AG04450 (cell line): ENCODE data around the gene RTP4. TPM values are rescaled to one million over a fixed set of nuclear protein-coding genes. Genes with fewer than 3 reads are reported as not detected.

Experiments used
- CTCF ChIA-PET: fragments of 300-600, 350-600 bp; formaldehyde crosslinking; extraction: SDS; loops from one replicate; lab custom pipeline; 2022; ENCODE audit warnings: antibody characterized with exemption, inconsistent platforms; lab: Charles Lee
- POLR2A ChIA-PET: fragments of 350-600 bp; formaldehyde crosslinking; extraction: SDS; loops from one replicate; lab custom pipeline; 2021; ENCODE audit warnings: antibody characterized with exemption, inconsistent platforms; lab: Yijun Ruan, JAX
- DNase-seq: peaks from one replicate; pipeline ENCODE4 v3.0.0-alpha.2; 2011; ENCODE audit warnings: low read depth, low spot score
- H3K27ac ChIP-seq: one replicate; pipeline ENCODE4 v1.5.1; 2012; ENCODE audit warnings: low read depth, low read length, control low read depth
- H3K27me3 ChIP-seq: one replicate; pipeline ENCODE4 v1.6.0; 2012; ENCODE audit warnings: low read length; ENCODE audit not compliant: control insufficient read depth, insufficient read depth
- H3K4me3 ChIP-seq: 2 replicates; pipeline ENCODE4 v1.5.1; 2011; ENCODE audit warnings: mild to moderate bottlenecking, low read depth, low read length, control low read depth
- H3K9me3 ChIP-seq: 2 replicates; pipeline ENCODE4 v1.5.1; 2012; ENCODE audit warnings: low read length; ENCODE audit not compliant: control insufficient read depth, insufficient read depth
- polyA plus RNA-seq: library from polyadenylated mRNA; depleted of rRNA; stranded (reverse); fragments of >200 nt; gene quantifications from 2 replicates; pipeline ENCODE4 v1.2.3, GENCODE V29; 2011
- TF ChIP-seq, protein P1 (sequence below): IDR thresholded peaks from 2 replicates; pipeline ENCODE4 v1.5.1; 2011; ENCODE audit warnings: low read depth, low read length, control low read depth, inconsistent platforms

Gene RTP4
- polyA plus RNA-seq, 1 experiment, result 0.05 TPM

- H3K27ac ChIP-seq, result no peak overlapping the region
- ChIA-PET POLR2A (no interaction called here), CTCF (interaction anchor here (10.4 kb wide), 1 partner anchor 345 kb away, joined by 59 read pairs; no protein-coding TSS in a partner anchor)
- TF ChIP-seq, protein P1, sequence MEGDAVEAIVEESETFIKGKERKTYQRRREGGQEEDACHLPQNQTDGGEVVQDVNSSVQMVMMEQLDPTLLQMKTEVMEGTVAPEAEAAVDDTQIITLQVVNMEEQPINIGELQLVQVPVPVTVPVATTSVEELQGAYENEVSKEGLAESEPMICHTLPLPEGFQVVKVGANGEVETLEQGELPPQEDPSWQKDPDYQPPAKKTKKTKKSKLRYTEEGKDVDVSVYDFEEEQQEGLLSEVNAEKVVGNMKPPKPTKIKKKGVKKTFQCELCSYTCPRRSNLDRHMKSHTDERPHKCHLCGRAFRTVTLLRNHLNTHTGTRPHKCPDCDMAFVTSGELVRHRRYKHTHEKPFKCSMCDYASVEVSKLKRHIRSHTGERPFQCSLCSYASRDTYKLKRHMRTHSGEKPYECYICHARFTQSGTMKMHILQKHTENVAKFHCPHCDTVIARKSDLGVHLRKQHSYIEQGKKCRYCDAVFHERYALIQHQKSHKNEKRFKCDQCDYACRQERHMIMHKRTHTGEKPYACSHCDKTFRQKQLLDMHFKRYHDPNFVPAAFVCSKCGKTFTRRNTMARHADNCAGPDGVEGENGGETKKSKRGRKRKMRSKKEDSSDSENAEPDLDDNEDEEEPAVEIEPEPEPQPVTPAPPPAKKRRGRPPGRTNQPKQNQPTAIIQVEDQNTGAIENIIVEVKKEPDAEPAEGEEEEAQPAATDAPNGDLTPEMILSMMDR, result no peak
- H3K27me3 ChIP-seq, result peaks cover 11% of the 10 kb centered on the region
- no peaks in the 10 kb centered on the region for H3K9me3 ChIP-seq
- no peak overlapping the region for H3K4me3 ChIP-seq
- DNase-seq, result no peak
Measured at GRCh38 chr3:187334904-187335303, 33.3 kb upstream of the RTP4 start.

GRCh38 chr3:187336322-187336721 is 31.9 kb upstream of the RTP4 start:
- H3K4me3 ChIP-seq, result no peak overlapping the region
- POLR2A ChIA-PET, result interaction anchor here (0.6 kb wide), 1 partner anchor 116 kb away, joined by 4 read pairs; no protein-coding TSS in a partner anchor
- peaks cover 14% of the 10 kb centered on the region for H3K27me3 ChIP-seq
- no peak for DNase-seq
- H3K27ac ChIP-seq, result no peak overlapping the region
- CTCF ChIA-PET, result interaction anchor here (1.2 kb wide), 1 partner anchor 17 kb away, joined by 6 read pairs; no protein-coding TSS in a partner anchor
- TF ChIP-seq, protein P1, result no peak
- H3K9me3 ChIP-seq, result no peaks in the 10 kb centered on the region

- peaks cover 18% of the 10 kb centered on the region for H3K27me3 ChIP-seq
- ChIA-PET CTCF (interaction anchor here (0.8 to 3.5 kb wide), 3 partner anchors 22 to 339 kb away, joined by 3 to 17 read pairs (median 5); no protein-coding TSS in a partner anchor), POLR2A (no interaction called here)
- H3K27ac ChIP-seq, result no peak overlapping the region
- TF ChIP-seq, protein P1, result no peak
- no peak for DNase-seq
- no peak overlapping the region for H3K4me3 ChIP-seq
- H3K9me3 ChIP-seq, result no peaks in the 10 kb centered on the region
Measured at GRCh38 chr3:187340578-187340977, 27.6 kb upstream of the RTP4 start.

GRCh38 chr3:187342255-187342654 is 25.9 kb upstream of the RTP4 start:
- no peak overlapping the region for H3K4me3 ChIP-seq
- no peak overlapping the region for H3K27ac ChIP-seq
- H3K27me3 ChIP-seq, result peaks cover 18% of the 10 kb centered on the region
- ChIA-PET CTCF (interaction anchor here (1.6 kb wide), 1 partner anchor 23 kb away, joined by 4 read pairs; no protein-coding TSS in a partner anchor), POLR2A (no interaction called here)
- TF ChIP-seq, protein P1, result no peak
- no peaks in the 10 kb centered on the region for H3K9me3 ChIP-seq
- DNase-seq, result no peak

DNA sequence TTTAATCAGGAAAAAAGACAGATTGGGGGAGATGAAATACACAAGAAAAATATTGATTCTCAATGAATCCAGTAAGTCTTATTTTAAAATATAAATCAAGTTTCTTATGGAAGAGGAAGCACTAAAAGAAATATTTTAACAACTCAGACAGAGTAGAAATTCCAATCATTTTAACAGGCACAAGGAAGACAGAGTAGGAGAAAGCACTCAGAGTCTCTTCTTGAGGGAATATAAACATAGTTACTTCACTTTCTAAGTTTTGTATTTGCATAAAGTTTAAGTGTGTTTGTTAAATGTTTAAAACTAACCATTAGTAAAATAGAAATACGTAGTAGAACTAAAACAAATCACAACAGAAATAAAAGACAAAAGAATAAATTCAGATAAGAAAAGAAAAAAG is 24.5 kb upstream of the RTP4 start:
- Histone ChIP-seq H3K27ac (no peak overlapping the region), H3K4me3 (no peak overlapping the region), H3K27me3 (peaks cover 10% of the 10 kb centered on the region), H3K9me3 (no peaks in the 10 kb centered on the region)
- no peak for DNase-seq
- CTCF ChIA-PET, result interaction anchor here (1.6 kb wide), 1 partner anchor 24 kb away, joined by 4 read pairs; no protein-coding TSS in a partner anchor
- POLR2A ChIA-PET, result no interaction called here
- TF ChIP-seq, protein P1, result no peak
